Aorta (tissue), 5 donors: ENCODE measurements around the gene SS18L1. TPM values are rescaled to one million over a fixed set of nuclear protein-coding genes. Genes with fewer than 3 reads are reported as not detected.

Source experiments
- ATAC-seq: fragments of 200-7000 bp; cut with Tn5 transposase; one replicate; pipeline ENCODE4 v1.9.1; 2022; ENCODE audit warnings: moderate library complexity; ENCODE audit not compliant: low FRiP score
- DNase-seq, 2 donors: peaks; one replicate each; pipeline ENCODE4 v3.0.0-alpha.2; 2020
- H3K27ac ChIP-seq, 2 donors: one replicate each; pipeline ENCODE4 v1.5.1; 2013; ENCODE audit warnings: low read length in 2 of 2, mild to moderate bottlenecking in 2 of 2, moderate library complexity in 2 of 2, control low read depth in 1 of 2, inconsistent platforms in 1 of 2, low read depth in 1 of 2
- H3K27me3 ChIP-seq, 2 donors: one replicate each; pipeline ENCODE4 v1.6.1; 2013; ENCODE audit warnings: control low read depth in 1 of 2, low read length in 1 of 2, mild to moderate bottlenecking in 1 of 2, moderate library complexity in 1 of 2; ENCODE audit not compliant: insufficient read depth in 2 of 2, control insufficient read depth in 1 of 2
- H3K36me3 ChIP-seq, 2 donors: one replicate each; pipeline ENCODE4 v1.6.1; 2013; ENCODE audit warnings: control low read depth in 1 of 2, low read length in 1 of 2, mild to moderate bottlenecking in 1 of 2; ENCODE audit not compliant: insufficient read depth in 2 of 2, control insufficient read depth in 1 of 2
- H3K4me1 ChIP-seq, 2 donors: one replicate each; pipeline ENCODE4 v1.6.1; 2013; ENCODE audit warnings: low read length in 2 of 2, control low read depth in 1 of 2, mild to moderate bottlenecking in 1 of 2, moderate library complexity in 1 of 2; ENCODE audit not compliant: insufficient read depth in 2 of 2, control insufficient read depth in 1 of 2
- H3K4me3 ChIP-seq, 2 donors: one replicate each; pipeline ENCODE4 v1.5.1; 2013; ENCODE audit warnings: low read length in 2 of 2, control low read depth in 1 of 2, mild to moderate bottlenecking in 1 of 2
- H3K9me3 ChIP-seq: one replicate; pipeline ENCODE4 v1.6.1; 2013; ENCODE audit warnings: mild to moderate bottlenecking, low read length; ENCODE audit not compliant: control insufficient read depth
- WGBS, 2 donors: extraction: QIAGEN DNeasy Blood & Tissue Kit; methylation state at CpG; one replicate each; pipeline ENCODE4 v1.1.7; 2013; 5-methylcytosine and 5-hydroxymethylcytosine counted together
- intact Hi-C, 2 donors: fragments of 100-400 bp; cut with DNase I; formaldehyde crosslinking; loops; one replicate each; pipeline versions ENCODE4 v1.14.2 to v1.15.0; 2022
- polyA plus RNA-seq, 2 donors: library from polyadenylated mRNA; stranded (reverse); fragments of 200-250 nt; gene quantifications; one replicate each; pipeline ENCODE4 v1.2.3, GENCODE V29; 2013
- total RNA-seq, 2 donors: library from RNA; stranded (reverse); fragmentation: NEBNext Ultra II Directional; extraction: Animal tissue kit (Norgen Biotek cat#: 25700); gene quantifications; one replicate each; pipeline ENCODE4 v1.2.1, GENCODE V29; 2021
- donor health status: healthy with polysubstance abuse.
- donor health status: Bipolar disorder and iron deficiency.
- donor health status: DM: no; HTN: no; CAD: no.
- donor health status: DM: no; HTN: no; CAD: no.
- donor health status: DM: yes; HTN: yes; CAD: no.

Gene SS18L1
- total and polyA plus RNA-seq, 4 donors = 4.9 to 19.1 (median 11.1) TPM

DNA sequence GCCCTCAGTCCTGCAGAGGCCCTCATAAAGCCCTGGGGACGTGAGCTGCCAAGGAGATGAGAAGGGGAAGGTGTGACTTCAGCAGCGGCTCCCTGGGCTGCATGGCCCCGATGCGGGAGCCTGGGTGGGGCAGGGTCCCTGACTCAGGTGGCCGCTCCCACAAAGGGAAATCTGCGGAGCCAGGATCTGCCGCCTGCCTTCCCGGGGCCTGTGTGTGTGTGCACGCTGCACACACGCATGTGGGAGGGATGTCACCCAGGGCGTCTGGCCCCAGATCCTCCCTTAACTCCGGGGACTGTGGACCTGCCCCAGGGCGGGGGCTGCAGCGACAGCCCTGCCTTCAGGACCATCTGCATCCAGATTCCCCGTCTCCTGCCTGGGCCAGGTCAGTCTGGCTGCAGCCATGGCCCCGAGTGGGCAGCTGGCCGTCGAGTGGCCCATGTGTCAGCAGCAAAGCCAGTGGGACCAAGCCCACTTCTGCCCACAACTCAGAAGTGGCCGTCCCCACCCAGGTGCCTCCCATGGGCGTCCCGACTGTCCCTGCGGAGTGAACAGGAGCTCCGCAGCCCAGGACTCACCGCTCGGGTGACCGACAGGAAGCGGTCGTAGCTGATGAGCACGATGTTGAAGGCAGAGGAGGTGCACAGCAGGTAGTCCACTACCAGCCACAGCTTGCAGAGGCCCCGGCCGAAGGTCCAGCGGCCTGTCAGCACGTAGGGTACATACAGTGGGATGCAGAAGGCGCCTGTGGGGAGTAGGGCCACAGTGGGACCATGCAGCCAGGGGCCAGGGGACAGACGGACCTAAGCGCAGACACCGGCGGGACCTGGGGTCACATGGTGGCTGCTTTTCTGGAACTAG lies 74.6 kb downstream of the SS18L1 start:
- WGBS, 2 donors = 51 to 54% methylated on average over 38 of the region's 38 CpGs
- no peak overlapping the region for H3K4me3 ChIP-seq
- ATAC-seq (no peak), DNase-seq (no peak)
- H3K9me3 ChIP-seq = no peaks in the 10 kb centered on the region
- no peaks in the 10 kb centered on the region for H3K4me1 ChIP-seq
- intact Hi-C loops = no loop called here
- H3K27ac ChIP-seq = no peak overlapping the region
- H3K36me3 ChIP-seq = no peaks in the 10 kb centered on the region
- no peaks in the 10 kb centered on the region for H3K27me3 ChIP-seq

DNA sequence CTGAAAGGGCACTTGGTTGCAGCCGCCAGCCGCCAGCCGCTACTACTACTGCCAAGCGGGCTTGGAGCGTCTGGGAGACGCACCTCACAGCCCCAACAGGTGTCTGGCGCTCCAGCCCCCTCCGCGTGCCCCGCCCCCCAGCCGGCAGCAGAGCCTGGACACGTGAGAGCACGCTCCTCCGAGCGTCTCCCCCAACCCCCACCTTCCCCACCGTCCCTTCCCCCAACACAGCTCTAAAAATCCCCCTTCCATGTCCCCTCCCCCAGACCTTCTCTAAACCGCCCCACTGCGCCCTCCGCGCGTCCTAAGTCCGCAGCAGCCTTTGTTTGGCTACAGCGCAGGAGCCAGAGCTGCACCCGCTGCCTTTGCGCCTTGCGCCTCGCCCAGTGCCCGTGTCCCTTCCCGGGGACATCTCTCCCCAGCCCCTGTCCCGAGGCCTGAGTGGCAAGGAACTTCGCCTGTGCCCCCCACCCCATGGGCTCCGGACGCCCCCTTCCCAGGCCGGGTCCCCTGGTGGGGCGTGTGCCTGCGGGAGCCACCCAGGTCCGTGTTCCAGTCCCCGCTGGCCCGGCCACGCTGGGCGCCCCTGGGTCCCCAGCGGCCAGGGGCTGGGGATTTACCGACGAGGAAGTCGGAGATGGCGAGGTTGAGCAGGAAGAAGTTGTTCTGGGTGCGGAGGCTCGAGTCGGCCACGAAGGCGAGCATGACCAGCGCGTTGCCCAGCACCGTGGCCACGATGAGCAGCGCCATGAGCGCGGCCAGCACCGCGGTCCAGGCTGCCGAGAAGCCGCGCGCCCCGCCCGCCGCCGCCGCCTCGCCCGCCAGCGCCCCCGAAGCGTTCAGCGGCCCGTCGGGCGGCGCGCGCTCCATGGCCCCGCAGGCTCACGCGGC lies 75.8 kb downstream of the SS18L1 start:
- H3K27me3 ChIP-seq = no peaks in the 10 kb centered on the region
- H3K36me3 ChIP-seq = no peaks in the 10 kb centered on the region
- intact Hi-C loops = no loop called here
- ATAC-seq (no peak), DNase-seq (no peak)
- no peak overlapping the region for H3K27ac ChIP-seq
- H3K4me1 ChIP-seq = no peaks in the 10 kb centered on the region
- WGBS, 2 donors = 1 to 2% methylated on average over 49 to 84 of the region's 84 CpGs
- H3K4me3 ChIP-seq = peak overlapping the region; percentile 3 to 4
- no peaks in the 10 kb centered on the region for H3K9me3 ChIP-seq

DNA sequence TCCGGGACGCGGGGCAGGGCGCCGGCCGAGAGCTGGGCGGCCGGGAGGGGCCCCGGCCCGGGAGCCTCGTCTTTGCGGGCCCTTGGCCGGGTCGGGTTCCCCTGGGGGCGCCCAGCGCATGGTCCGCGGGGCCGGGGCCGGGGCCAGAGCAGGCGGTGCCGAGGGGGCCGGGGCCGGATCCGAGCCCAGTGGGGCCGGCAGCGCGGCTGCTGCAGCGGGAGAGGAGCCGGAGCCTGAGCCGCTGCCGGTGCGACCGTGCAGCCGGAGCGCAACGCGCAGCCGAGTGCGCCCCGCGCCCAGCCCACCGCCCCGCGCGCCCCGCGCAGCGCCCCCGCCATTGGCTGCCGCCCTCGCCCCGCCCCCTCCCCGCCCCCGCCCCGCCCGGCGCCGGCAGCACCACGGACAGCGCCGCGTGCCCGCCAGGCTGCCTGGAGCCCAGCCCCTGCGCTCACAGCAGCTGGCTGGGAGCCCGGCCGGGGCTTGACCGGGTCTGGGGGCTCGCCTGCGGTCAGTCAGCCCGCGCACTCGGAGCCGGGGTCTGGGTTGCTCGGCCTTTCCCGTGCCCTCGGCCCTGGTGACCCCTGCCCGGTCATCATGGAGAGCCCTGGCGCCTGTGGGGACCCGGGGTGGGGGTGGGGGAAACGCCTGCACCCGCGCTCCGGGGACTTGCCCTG lies 76.6 kb downstream of the SS18L1 start, which contains the start of gene HRH3:
Gene HRH3, minus strand, starts transcription at position 287 of the 674 bp plus-strand sequence. CDS start 308 bp downstream, outside the sequence.
- ATAC-seq (no peak), DNase-seq (no peak)
- peak within 1 kb of the TSS; percentile 3 to 4 for H3K4me3 ChIP-seq
- H3K27me3 ChIP-seq = no peaks in the 10 kb centered on the region
- intact Hi-C loops = no loop called here
- no peaks in the 10 kb centered on the region for H3K9me3 ChIP-seq
- WGBS, 2 donors = 1% methylated on average over 25 to 84 of the region's 84 CpGs
- H3K4me1 ChIP-seq = no peaks in the 10 kb centered on the region
- no peaks in the 10 kb centered on the region for H3K36me3 ChIP-seq
- no peak within 1 kb of the TSS for H3K27ac ChIP-seq

DNA sequence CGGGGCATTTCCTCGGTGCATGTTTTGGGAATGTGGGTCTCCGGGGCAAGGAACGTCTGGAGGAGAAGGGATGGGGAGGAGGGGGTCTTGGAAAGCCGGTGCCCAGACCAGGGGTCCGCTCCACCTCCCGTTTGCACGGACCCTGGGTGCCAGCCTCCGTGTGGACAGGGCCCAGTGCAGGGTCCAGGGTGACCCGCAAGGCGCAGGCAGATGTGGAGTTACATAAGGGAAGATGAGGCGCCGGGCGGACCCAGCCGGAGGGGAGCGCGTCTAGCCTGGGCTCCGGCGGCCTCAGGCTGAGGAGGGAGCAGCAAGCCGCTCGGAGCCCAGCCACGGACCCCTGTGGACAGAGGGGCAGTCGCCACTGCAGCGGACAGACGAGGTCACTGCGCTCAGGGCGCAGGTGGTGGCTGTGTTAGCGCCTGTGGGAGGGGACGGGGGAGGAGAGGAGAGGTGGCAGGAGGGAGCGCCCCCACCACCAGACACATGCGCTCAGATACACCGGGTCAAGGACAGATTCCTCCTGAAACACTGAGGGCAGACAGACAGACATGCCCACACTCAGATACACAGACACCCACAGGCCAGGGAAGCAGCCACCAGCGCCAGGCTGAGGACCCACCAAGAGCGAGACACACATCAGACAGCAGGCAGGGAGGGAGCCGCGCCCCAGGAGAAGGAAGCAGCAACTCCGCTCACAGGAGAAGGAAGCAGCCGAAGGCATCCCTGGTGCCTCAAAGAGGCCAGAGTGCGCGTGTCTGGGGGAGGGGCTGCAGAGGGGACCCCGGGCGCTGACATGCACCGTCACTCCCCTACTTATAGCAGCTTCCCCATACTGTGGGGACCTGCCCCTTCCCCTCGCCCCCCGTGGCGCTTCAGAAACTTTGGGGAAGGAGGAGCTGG lies 77.3 kb downstream of the SS18L1 start:
- DNase-seq = no peak
- no peak for ATAC-seq
- Histone ChIP-seq H3K9me3 (no peaks in the 10 kb centered on the region), H3K4me1 (no peaks in the 10 kb centered on the region), H3K4me3 (no peak overlapping the region), H3K27me3 (no peaks in the 10 kb centered on the region), H3K36me3 (no peaks in the 10 kb centered on the region), H3K27ac (no peak overlapping the region)
- 1 to 2% methylated on average over 44 to 46 of the region's 46 CpGs for WGBS, 2 donors
- intact Hi-C loops = no loop called here

DNA sequence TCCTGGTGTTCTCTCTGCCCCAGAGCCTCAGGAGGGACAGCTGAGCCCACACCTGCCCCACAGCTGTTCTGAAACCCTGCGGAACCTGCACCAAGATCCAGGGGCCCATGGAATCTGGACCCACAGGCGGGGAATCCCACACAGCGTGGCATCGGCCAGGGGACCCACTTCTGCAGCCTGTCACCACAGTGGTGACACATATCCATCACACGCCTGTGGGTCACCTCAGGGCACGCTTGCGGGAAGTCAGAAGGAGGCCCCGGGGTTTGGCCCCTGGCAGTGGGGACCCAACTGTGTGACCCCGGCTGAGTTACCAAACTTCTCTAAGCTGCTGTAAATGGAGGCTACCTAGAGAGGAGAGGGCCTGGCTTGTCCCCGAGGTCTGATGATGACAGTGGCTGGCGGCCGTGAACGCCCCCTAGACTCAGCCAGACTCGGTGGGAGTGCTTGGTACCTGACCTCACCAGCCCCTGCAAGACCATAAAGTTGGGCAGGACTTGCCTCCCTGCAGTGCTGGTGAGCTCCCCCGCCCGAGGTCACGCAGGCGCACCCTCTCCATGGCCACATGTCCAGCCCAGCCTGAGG lies 78.8 kb downstream of the SS18L1 start:
- intact Hi-C loops = no loop called here
- H3K27ac ChIP-seq = no peak overlapping the region
- WGBS, 2 donors = 83% methylated on average over 18 of the region's 18 CpGs

DNA sequence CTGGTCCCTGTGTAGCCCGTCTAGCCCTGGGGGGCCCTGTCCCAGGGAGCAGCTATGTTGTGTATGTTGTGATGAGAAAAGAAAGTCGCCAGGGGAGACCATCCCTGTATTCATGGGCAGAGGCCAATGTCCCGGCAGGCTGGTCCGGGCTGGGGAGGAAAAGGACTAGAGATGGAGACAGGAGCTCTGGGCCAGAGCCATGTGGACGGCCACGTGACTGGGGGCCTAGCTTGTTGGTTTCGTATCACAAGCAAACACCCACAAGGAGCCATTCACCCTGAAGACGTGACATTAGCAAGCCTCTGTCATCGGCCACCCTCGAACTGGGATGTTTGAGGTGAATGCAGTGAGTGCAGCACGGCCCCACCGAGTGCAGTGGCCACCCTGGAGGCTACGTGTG lies 79.4 kb downstream of the SS18L1 start:
- Histone ChIP-seq H3K4me3 (no peak overlapping the region), H3K4me1 (no peaks in the 10 kb centered on the region), H3K36me3 (no peaks in the 10 kb centered on the region), H3K9me3 (no peaks in the 10 kb centered on the region), H3K27ac (no peak overlapping the region), H3K27me3 (no peaks in the 10 kb centered on the region)
- no peak for DNase-seq
- ATAC-seq = no peak
- 72 to 73% methylated on average over 13 of the region's 13 CpGs for WGBS, 2 donors
- intact Hi-C loops = no loop called here

More for the DNA sequence above, 78.8 kb downstream of the SS18L1 start:
- no peaks in the 10 kb centered on the region for H3K27me3 ChIP-seq
- H3K36me3 ChIP-seq = no peaks in the 10 kb centered on the region
- no peaks in the 10 kb centered on the region for H3K9me3 ChIP-seq
- H3K4me1 ChIP-seq = no peaks in the 10 kb centered on the region
- DNase-seq (no peak), ATAC-seq (no peak)
- no peak overlapping the region for H3K4me3 ChIP-seq

DNA sequence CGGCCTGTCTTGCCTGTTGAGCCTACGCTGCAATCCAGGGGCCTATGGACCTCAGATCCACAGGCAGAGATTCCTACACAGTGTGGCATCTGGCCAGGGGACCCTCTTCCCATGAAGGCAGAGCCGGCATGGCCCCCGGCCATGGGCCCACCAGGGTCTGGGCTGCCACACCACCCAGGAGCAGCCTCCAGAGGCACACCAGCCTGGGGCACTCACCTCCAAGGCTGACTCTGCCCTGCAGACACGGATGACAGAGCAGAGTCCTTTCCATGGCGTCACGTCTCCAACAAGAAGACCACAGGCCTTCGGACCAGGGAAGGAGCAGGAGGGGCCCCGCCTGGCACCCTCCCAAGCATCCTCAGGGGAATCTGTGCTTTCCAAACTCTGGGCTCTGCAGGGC lies 80.0 kb downstream of the SS18L1 start:
- WGBS, 2 donors = 74 to 84% methylated on average over 9 of the region's 9 CpGs
- Histone ChIP-seq H3K36me3 (no peaks in the 10 kb centered on the region), H3K4me3 (no peak overlapping the region), H3K4me1 (no peaks in the 10 kb centered on the region), H3K27ac (no peak overlapping the region), H3K27me3 (no peaks in the 10 kb centered on the region), H3K9me3 (no peaks in the 10 kb centered on the region)
- intact Hi-C loops = no loop called here
- no peak for ATAC-seq
- DNase-seq = no peak
